Measurements from ENCODE around the gene SIGLEC6. TPM values are rescaled to one million over a fixed set of nuclear protein-coding genes. Genes with fewer than 3 reads are reported as not detected.

Gene SIGLEC6
- polyA plus RNA-seq, 3 donors = 0.04 TPM; not detected in 2

DNA sequence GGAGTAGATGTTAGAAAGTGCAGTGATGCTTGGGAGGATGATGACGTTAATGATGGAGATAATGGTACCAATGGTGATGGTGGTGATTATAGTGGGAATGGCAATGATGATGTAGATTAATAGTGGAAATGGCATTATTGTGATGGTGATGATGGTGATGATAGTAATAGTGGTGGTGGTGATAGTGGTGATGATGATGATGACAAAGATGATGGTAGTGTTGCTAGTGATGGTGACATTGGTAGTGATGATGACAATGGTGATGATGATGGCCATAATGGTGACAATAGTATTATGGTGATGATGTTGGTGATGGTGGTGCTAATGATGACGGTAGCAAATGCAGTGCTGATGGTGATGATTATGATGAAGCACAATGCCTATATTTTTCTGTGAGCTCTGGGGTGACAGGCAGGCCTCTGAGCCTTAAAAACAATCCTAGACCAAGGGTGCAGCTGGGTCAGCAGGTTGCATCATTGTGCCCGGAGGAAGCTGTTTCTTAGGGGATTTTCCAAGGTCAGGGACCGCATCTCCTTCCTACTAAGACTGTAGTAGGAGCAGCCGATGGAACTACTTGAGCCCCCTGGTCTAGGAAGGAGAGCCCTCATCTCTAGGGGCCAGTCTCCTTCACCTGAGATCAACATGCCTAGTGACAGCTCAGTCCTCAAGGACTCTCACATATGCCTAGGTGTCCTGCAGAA lies 45.4 kb downstream of the SIGLEC6 start:
- H3K4me3 Mint-ChIP-seq = no peak overlapping the region
- Histone ChIP-seq H3K4me2 (replicated peaks; ENCODE audit: extremely low read depth, low read length, poor library complexity, severe bottlenecking) (no peak overlapping the region), H2AFZ (ENCODE audit: insufficient read depth, low read depth, low read length, poor library complexity, severe bottlenecking) (no peak overlapping the region), H3K36me3 (replicated peaks in 1 of 2; ENCODE audit: control insufficient read depth in 1 of 2, insufficient read depth in 2 of 2, low read length in 2 of 2) (no peaks in the 10 kb centered on the region), H3K9me3 (replicated peaks in 1 of 2; ENCODE audit: control insufficient read depth in 1 of 2, insufficient read depth in 1 of 2, low read length in 2 of 2) (no peaks in the 10 kb centered on the region), H3K4me3 (replicated peaks in 1 of 3; ENCODE audit: low read depth in 2 of 3, low read length in 3 of 3) (no peak overlapping the region), H3K9ac (ENCODE audit: insufficient read depth, low read length, poor library complexity, severe bottlenecking) (no peak overlapping the region), H4K20me1 (ENCODE audit: insufficient read depth, low read length) (no peaks in the 10 kb centered on the region), H3K27me3 (ENCODE audit: control insufficient read depth in 2 of 2, insufficient read depth in 2 of 2, low read length in 2 of 2) (peaks cover 0 to 5% of the 10 kb centered on the region in 2 donors), H3K4me1 (ENCODE audit: control insufficient read depth in 1 of 2, insufficient read depth in 2 of 2, low read length in 2 of 2) (no peaks in the 10 kb centered on the region), H3K79me2 (ENCODE audit: insufficient read depth, low read length) (no peaks in the 10 kb centered on the region), H3K27ac (ENCODE audit: low read depth in 1 of 2, low read length in 2 of 2) (no peak overlapping the region)
- WGBS (ENCODE audit: insufficient coverage) = 83% methylated on average over 5 of the region's 5 CpGs
- H3K27ac Mint-ChIP-seq = no peak overlapping the region
- peaks cover 0 to 6% (median 0%) of the 10 kb centered on the region in 7 donors for H3K9me3 Mint-ChIP-seq
- intact Hi-C loops (cut with micrococcal nuclease) = no loop called here
- no peak for DNase-seq
- TF ChIP-seq CTCF (IDR thresholded peaks at IDR 0.05) = no peak
- peaks cover 2% of the 10 kb centered on the region for H3K4me1 Mint-ChIP-seq
- peaks cover under 1 to 7% of the 10 kb centered on the region in 2 donors for H3K36me3 Mint-ChIP-seq
- peaks cover 15 to 22% (median 21%) of the 10 kb centered on the region in 3 donors for H3K27me3 Mint-ChIP-seq (ENCODE audit: low read depth in 3 of 3)

- Histone ChIP-seq H2AFZ (ENCODE audit: insufficient read depth, low read depth, low read length, poor library complexity, severe bottlenecking) (no peak overlapping the region), H3K9me3 (replicated peaks in 1 of 2; ENCODE audit: control insufficient read depth in 1 of 2, insufficient read depth in 1 of 2, low read length in 2 of 2) (peaks cover 0 to 2% of the 10 kb centered on the region in 2 donors), H4K20me1 (ENCODE audit: insufficient read depth, low read length) (no peaks in the 10 kb centered on the region), H3K4me3 (replicated peaks in 1 of 3; ENCODE audit: low read depth in 2 of 3, low read length in 3 of 3) (no peak overlapping the region), H3K79me2 (ENCODE audit: insufficient read depth, low read length) (no peaks in the 10 kb centered on the region), H3K4me1 (ENCODE audit: control insufficient read depth in 1 of 2, insufficient read depth in 2 of 2, low read length in 2 of 2) (no peaks in the 10 kb centered on the region), H3K4me2 (replicated peaks; ENCODE audit: extremely low read depth, low read length, poor library complexity, severe bottlenecking) (no peak overlapping the region), H3K27ac (ENCODE audit: low read depth in 1 of 2, low read length in 2 of 2) (no peak overlapping the region), H3K36me3 (replicated peaks in 1 of 2; ENCODE audit: control insufficient read depth in 1 of 2, insufficient read depth in 2 of 2, low read length in 2 of 2) (no peaks in the 10 kb centered on the region), H3K27me3 (ENCODE audit: control insufficient read depth in 2 of 2, insufficient read depth in 2 of 2, low read length in 2 of 2) (peaks cover 0 to 12% of the 10 kb centered on the region in 2 donors), H3K9ac (ENCODE audit: insufficient read depth, low read length, poor library complexity, severe bottlenecking) (no peak overlapping the region)
- Mint-ChIP-seq H3K4me3 (no peak overlapping the region), H3K27me3 (ENCODE audit: low read depth in 3 of 3) (peaks cover 35 to 45% (median 35%) of the 10 kb centered on the region in 3 donors), H3K27ac (no peak overlapping the region), H3K36me3 (peaks cover 0 to 3% of the 10 kb centered on the region in 2 donors), H3K4me1 (no peaks in the 10 kb centered on the region), H3K9me3 (peaks cover 3 to 5% (median 5%) of the 10 kb centered on the region in 7 donors)
- intact Hi-C loops (cut with micrococcal nuclease) = no loop called here
- TF ChIP-seq CTCF (IDR thresholded peaks at IDR 0.05) = no peak
- 42% methylated on average over 8 of the region's 8 CpGs for WGBS (ENCODE audit: insufficient coverage)
- no peak for DNase-seq
Measured at GRCh38 chr19:51480590-51480989, 50.9 kb downstream of the SIGLEC6 start.
